Measurements from ENCODE around the gene MTR.
"Not testable (repeated sequence)": the region's sequence is repeated elsewhere in the genome, so short reads cannot be mapped to it uniquely, and the experiment has no call there.

MTR gene

DNA sequence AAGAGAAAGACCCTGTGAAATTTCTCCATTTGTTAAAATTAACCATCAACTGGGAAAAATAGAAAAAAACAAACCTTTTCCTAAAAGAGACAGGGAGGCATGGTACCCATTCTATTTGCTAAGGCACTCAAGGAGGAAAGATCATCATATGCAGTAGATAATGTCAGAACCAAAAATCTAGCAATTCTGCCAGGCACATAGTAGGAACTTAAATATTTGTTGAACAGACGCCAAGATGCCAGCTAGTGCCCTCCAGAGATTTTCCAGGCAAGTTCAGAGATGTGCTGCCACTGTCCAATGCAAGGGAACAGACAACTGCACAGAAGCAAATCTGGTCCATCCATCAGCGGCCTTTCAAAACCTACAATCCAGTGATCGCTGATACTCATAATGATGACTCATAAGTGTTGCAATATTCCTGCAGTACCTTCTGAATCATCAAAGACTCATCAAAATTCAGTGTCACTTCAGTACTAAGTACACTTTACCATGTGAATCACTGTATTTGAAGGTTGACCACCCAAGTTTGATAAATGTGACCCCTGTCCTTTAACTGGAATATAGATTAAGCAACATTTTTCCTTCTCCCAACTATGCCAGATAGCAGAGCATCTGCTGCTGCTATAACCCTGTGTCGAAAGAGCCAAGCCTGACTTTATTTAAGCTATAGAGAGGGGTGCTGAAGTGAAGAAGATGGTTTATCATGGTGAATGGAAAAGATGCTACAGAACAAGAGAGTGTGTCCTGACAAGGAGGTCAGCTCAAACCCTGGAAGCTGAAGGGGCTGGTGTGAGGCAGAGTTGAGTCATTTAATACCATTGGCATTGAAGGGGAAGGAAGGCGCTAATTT lies 110.0 kb downstream of the MTR start:
- no peak for DNase-seq (ENCODE audit: low read depth)

DNA sequence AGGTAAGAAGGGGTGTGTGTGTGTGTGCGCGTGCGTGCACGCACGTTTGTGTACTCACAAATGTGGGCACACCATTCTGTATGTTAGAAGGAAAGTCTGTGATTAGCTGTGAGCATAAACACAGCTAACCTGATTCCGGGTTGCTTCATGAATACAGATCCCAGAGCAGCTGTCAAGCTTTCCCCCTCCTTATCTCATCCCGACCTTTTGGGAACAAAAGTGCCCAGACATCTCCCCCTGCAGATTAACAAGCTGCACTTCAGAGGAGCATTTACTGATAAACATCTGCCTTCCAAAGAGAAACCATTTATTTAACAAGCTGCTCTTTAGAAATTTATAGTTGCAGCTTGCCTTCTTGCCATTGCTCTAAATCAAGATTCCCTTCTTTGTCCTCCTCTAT lies 112.1 kb downstream of the MTR start:
- DNase-seq (ENCODE audit: low read depth), result no peak

DNA sequence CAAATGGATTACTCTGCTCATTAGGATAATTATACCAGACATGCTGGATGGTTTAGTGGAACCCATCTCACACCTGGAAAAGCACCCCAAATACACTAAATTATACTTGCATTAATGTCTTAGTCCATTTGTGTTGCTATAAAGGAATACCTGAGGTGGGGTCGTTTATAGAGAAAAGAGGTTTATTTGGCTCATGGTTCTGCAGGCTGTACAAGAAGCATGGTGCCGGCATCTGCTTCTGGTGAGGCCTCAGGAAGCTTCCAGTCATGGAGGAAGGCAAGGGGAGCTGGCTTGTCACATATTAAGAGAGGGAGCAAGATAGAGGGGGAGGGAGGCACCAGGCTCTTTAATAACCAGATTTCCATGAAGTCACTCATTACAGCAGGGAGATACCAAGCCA lies 113.6 kb downstream of the MTR start:
- DNase-seq (ENCODE audit: low read depth), result no peak

DNA sequence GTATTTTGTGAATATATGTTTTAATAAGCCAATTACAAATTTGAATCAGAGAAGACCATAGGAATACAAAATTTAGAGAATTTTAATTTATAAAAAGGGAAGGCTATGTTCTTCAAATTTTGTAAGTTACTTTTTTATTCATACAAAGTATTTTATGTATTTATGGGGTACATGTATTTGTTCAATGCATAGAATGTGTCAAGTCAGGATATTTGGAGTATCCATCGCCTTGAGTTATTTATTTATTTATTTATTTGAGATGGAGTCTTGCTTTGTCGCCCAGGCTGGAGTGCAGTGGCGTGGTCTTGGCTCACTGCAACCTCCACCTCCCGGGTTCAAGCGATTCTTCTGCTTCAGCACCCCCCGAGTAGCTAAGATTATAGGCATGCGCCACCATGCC lies 116.0 kb downstream of the MTR start:
- DNase-seq (ENCODE audit: low read depth), result not testable (repeated sequence)

DNA sequence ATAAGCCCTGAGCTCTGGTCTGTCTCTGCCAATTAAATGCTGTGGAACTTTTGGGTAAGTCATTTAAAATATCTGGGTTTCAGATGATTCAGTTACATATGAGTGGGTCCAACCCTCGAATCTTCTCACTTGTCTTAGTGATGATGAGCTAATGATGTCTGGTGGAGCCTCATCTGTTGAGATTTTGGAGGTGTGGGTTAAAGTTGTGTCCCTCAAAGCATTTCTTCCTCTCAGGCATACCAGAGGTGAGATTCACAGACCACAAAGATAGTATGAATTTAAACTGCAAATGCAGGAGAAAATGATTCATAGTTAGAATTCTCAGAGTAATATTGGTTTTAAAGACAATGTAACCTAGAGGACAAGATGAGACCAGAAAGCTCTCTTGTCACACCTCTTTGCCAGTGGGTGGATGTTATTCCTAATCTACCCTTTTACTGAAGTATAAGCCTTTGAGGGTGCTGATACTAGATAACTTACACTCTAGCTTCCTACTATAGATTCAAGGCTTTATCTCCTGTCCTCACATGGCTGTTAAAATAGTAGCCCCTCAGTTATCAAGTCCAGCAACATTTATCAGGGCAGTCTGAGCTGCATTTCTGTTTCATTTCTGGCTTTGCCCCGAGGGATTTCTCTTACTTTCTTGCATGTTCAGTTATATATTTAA lies 118.4 kb downstream of the MTR start:
- DNase-seq (ENCODE audit: low read depth), result no peak

DNA sequence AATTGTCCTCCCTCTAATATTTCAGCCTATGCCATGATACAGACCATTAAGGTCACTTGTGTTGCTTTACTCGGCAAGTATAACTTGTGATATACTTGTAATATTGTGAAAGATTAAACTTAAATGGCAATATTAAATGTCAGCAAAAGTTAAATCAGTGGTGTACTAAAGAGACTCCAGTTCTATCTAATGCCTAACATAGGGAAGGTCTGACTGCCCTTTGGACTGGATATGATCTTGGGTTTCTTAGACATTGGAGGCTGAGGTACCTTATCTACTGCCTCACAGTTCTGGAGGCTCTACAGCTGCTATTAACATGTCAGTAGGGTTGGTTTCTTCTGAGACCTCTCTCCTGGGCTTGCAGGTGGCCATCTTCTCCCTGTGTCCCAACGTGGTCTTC lies 119.3 kb downstream of the MTR start:
- DNase-seq (ENCODE audit: low read depth), result no peak

DNA sequence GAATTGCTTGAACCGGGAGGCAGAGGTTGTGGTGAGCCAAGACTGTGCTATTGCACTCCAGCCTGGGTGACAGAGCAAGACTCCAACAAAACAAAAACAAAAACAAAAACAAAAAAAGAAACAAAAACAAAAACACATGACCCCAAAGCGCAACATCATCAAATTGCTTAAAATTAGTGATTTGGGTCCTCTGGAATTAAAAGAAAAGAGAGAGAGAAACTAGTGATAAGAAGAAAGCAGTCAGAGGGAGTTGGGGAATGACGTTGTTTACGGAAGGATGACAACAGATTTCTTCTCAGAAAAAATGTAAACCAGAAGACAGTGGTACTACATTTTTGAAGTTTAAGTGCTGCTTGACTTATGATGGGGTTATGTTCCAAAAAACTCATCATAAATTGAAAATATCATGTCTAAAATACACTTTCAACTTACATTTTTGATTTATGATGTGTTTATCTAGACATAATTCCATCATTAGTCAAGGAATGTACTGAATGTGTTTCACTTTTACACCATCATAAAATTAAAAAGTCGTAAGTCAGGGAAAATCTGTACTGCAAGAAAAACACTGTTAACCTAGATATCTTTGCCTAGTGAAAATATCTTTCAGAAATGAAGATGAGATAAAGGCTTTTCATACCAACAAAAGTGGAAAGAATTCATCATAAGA lies 121.2 kb downstream of the MTR start:
- no peak for DNase-seq (ENCODE audit: low read depth)

DNA sequence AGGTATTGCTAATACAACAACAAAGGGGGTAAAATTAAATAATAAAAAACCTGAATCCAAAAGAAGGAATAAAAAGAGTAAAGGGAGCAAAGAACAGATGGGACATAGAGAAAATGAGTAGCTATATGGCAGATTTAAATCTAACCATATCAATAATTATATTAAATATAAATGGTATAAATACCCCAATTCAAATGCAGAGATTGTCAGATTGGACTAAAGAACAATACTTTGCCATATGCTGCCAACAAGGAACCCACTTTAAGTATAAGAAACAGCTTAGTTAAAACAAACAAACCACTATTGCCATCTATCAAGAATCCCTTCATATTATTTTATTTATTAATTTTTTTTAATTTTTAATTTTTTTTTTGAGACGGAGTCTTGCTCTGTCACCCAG lies 122.4 kb downstream of the MTR start:
- DNase-seq (ENCODE audit: low read depth), result no peak

DNA sequence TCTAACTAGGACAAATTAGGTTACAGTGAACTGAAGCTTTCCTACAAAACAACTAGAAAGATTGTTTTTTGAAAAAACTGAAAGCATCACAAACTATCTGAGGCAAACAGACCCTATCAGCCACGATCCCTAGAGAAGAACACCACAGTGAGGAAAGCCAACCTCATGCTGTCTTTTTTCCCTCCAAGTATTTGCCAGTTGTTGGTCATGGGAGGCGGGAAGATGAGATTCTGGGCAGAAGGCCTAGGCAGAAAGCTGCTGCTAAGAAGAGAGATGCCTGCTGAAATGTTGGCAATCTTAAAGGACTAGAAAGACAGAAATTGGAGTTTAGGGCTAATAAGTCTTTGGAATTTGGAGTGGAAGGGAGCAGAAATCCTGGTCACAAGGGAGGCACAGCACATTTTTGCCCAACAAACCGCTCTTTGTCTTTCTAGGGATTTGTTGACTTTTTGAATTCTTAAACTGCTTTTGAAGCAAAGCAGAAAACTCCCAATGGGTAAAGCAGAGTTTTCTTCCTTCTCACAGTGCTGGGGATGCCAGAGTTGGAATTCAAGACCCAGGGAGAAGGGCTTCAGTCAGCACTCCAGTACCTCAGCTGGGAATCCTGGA lies 125.3 kb downstream of the MTR start:
- no peak for DNase-seq (ENCODE audit: low read depth)

DNA sequence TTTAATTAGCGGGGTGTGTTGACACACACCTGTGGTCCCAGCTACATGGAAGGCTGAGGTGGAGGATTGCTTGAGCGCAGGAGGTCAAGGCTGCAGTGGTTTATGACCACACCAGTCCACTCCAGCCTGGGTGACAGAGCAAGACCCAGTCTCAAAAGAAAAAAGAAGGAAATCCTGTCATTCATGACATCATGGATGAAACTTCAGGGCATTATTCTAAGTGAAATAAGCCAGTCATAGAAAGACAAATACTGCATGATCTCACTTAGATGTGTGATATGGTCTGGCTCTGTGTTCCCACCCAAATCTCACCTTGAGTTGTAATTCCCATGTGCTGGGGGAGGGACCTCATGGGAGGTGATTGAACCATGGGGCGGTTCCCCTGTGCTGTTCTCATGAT lies 126.5 kb downstream of the MTR start:
- no peak for DNase-seq (ENCODE audit: low read depth)

DNA sequence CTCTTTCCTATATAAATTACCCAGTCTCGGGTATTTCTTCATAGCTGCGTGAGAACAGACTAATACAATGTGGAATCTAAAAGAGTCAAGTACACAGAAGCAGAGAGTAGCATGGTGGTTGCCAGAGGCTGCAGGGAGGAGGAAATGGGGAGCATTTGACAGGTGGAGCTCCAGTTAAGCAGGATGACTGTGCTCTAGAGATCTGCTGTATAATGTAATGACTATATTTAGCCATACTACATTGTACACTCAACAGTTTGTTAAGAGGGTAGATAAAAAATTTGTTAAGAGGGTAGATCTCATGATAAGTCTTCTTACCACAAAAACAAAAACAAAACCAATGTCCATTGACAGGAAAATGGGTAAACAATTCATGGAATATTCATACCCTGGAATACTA lies 127.1 kb downstream of the MTR start:
- no peak for DNase-seq (ENCODE audit: low read depth)

DNA sequence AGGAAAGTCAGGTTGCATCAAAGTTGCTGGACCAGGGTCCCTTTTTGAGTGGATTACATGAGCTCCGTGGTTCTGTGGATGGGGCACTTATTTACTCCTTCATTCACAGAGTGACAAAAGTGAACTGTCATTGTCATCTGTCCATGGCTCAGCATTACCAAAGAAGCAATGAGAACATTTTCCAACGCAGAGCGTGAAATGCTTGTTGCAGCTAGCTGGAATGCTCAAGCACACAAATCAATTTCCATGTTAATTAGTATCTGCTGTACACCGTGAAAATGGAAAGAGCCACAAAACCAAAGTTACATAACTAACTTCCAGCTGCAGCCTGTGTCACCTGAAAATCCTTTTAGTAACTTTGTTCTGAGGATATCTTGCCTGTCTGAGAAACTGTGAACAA lies 130.3 kb downstream of the MTR start:
- no peak for DNase-seq (ENCODE audit: low read depth)

DNA sequence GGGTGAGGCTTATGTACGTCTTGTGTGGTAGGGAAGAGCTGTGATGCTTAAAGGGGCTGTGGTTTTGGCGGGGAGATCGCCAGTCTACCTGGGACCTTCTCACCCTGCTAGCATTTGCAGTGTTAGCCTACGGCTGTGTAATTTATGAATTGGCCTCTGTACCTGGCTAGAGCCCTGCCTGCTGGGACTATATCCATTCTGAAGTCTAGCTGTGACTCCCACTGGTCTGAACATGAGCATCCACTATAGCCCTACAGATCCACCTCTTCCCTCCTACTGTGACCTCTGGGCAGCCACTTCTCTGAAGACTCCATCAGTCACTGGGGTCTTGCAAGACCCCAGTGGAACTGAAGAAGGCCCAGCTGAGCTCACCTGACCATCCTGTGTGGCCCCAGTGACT lies 135.4 kb downstream of the MTR start:
- DNase-seq (ENCODE audit: low read depth), result no peak

DNA sequence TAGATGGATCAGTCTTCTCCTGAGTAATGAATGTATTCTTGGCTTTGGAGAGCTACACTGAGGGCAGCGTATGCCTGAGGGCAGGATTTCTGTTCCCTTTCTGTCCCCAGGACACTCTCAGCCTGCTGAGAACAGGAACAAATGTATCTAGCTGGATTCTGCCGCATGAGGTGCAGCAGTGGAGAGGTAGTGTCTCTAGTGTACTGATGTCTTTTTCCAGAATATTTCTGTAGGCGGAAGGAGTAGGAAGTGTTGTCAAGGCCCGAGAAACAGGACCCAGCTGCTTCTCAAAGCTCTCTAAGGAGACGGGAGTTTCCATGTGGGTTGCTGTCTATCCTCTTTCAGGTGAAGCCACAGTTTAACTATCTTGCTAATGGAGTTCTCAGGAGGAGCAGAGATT lies 143.7 kb downstream of the MTR start:
- DNase-seq (ENCODE audit: low read depth), result no peak

DNA sequence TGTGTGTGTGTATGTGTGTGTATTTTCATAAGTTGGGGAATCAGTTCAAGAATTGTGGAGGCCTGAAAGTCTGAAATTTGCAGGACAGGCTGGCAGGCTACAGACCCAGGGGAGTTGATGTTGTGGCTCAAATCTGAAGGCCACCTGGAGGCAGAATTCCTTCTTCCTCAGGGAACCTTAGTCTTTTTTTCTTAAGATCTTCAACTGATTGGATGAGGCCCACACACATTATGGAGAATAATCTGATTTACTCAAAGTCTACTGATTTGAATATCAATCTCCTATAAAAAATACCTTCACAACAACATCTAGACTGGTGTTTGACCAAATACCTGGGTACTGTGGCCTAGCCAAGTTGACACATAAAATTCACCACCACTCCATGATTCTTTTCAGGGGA lies 147.3 kb downstream of the MTR start:
- no peak for DNase-seq (ENCODE audit: low read depth)

DNA sequence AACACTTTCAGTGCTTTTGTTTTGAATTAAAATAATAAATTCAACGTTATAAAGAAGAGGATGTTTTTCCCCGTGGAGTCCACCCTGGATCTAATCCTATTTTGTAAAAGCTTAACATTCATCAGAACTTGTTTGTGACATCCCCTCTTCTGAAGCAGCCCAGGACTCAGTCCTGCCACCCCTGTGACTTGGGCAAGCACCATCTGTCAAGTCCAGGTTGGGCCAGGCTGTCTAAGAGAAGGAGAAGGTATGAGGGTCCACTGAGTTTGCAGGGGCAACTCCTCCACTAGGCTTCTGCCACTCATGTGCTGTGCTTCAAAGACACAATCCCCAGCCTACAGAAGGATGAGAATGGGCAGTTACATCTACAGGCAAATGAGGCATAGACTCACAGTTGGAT lies 149.5 kb downstream of the MTR start:
- DNase-seq (ENCODE audit: low read depth), result no peak

DNA sequence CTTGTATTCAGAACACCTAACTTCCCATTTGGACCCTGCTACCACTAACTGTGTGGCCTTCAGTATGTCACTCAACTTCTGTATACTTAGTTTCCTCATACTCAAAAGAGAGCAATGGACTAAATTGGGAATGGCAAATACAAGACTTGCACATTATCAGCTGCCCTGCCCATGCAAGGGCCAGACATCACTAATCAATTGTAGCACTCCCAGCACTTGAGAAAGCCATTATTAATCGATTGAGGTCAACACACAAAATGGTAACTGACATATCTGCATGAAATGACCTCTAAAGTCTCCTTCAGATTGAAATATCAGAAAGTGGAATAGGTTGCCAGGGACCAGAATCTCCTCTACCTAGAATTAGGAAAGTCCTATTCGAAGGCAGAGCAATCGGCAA lies 149.9 kb downstream of the MTR start:
- DNase-seq (ENCODE audit: low read depth), result no peak

DNA sequence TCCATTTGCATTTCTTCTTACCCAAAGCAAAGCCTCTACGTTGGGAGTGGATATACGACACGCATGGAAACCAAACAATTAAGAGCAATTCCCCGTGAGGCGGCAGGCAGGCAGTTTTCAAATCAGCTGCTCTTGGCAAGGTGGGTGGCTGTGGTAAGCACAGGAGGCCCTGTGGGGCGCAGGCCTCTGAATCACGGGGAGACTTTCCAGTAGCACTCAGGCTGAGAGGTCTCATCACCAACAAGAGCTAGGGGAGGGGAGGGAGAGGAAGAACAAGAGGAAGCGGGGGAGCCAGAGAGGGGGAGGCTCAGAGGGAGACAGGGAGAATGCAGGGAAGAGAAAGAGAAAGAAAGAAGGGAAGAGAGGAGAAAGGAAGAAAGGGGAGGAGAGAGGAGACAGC lies 152.7 kb downstream of the MTR start:
- DNase-seq (ENCODE audit: low read depth), result no peak

DNA sequence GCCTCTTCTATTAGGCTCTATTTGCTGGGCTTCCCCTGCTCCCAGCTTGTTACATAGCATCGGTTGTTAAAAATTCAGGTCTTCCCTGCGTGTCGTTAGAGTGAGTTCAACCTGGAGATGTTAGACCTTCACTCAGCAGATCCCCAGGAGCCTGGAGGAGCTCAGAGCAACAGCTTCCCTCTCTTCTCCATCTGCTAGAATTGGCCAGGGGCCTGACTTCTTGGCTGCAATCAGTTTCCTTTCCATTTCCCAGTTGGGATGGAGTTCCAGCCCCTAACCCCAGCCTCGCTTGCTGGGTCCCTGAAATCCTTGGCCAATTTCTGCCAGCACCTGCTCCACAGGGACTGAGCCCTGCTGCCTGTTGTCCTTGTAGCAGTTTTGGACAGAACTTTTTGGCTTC lies 153.3 kb downstream of the MTR start:
- no peak for DNase-seq (ENCODE audit: low read depth)

DNA sequence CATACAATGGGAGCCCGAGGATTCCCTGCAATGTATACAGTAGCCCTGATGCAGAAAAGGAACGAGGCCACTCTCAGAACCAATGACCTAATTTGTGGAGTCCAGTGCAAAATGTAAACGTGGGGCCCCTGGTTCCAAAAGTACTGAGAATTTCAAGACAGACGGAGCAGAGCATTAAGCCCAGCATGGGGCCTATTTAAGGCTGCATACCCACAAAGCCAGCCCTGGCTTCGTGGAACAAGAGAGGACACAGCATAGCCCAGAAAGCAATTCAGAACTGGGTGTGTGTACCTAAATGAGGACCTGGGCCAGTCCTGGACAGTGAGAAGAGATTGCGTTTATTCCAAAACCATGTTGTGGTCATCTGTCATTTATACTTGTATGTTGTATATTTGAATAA lies 153.9 kb downstream of the MTR start:
- DNase-seq (ENCODE audit: low read depth), result no peak

DNA sequence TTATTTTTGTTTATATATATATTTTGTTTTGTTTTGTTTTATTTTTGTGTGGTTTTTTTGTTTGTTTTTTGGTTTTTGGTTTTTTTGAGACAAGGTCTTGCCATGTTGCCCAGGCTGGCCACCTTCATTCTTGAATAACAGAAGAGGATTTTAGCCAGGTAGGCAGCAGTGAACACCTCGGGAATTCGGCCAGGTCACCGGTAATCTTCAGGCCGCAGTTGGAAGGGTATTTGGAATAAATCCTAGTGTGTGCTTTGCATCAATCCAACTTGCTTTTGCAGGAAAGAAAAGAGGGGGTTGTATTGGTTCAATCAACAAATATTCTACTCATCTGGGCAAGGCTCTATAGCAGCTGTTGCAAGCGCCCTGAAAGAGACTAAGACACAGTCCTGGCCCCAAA lies 155.3 kb downstream of the MTR start:
- DNase-seq (ENCODE audit: low read depth), result no peak

DNA sequence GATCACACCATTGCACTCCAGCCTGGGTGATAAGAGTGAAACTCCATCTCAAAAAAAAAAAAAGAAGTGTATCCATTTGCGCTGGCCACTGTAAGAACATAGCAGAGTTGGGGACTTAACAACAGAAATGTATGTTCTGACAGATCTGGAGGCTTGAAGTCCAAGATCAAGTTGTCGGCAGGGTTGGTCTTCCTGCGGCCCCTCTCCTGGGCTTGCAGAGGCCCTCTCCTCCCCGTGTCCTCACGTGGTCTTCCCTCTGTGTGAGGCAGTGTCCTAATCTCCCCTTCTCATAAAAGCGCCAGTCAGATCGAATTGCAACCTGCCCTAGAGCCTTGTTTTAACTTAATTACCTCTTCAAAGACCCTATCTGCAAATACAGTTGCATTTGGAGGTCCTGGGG lies 156.6 kb downstream of the MTR start:
- no peak for DNase-seq (ENCODE audit: low read depth)

Data from T follicular helper cell (primary cell).